ENCODE results near the gene MIPOL1.

Gene MIPOL1

GRCh38 chr14:37466623-37467088 is 268.9 kb downstream of the MIPOL1 start:
- no peak for DNase-seq

- DNase-seq: no peak
Observed at GRCh38 chr14:37469650-37470049, 271.9 kb downstream of the MIPOL1 start.

DNA sequence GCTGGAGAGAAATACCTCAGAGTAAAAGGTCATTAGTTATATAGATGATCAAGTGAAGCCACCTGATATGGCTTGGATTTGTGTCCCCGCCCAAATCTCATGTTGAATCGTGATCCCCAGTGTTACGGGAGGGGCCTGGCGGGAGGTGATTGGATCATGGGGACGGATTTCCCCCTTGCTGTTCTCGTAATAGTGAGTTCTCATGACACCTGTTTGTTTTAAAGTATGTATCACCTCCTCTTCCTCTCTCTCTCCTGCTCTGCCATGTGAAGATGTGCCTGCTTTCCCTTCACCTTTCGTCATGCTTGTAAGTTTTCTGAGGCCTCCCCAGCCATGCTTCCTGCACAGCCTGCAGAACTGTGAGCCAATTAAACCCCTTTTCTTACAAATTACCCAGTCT is 272.5 kb downstream of the MIPOL1 start:
- no peak for DNase-seq

GRCh38 chr14:37472906-37473305 is 275.2 kb downstream of the MIPOL1 start:
- DNase-seq: no peak

DNA sequence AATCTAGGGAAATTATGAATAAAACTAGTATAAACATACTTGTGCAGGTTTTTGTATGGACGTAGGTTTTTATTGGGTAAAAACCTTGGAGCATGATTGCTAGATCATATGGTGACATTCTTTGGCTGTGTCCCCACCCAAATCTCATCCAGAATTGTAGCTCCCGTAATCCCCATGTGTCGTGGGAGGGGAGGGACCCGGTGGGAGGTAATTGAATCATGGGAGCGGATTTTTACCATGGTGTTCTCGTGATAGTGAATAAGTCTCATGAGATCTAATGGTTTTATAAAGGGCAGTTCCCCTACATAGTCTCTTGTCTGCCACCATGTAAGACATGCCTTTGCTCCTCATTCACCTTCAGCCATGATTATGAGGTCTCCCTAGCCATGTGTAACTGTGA is 276.5 kb downstream of the MIPOL1 start:
- DNase-seq: no peak

DNA sequence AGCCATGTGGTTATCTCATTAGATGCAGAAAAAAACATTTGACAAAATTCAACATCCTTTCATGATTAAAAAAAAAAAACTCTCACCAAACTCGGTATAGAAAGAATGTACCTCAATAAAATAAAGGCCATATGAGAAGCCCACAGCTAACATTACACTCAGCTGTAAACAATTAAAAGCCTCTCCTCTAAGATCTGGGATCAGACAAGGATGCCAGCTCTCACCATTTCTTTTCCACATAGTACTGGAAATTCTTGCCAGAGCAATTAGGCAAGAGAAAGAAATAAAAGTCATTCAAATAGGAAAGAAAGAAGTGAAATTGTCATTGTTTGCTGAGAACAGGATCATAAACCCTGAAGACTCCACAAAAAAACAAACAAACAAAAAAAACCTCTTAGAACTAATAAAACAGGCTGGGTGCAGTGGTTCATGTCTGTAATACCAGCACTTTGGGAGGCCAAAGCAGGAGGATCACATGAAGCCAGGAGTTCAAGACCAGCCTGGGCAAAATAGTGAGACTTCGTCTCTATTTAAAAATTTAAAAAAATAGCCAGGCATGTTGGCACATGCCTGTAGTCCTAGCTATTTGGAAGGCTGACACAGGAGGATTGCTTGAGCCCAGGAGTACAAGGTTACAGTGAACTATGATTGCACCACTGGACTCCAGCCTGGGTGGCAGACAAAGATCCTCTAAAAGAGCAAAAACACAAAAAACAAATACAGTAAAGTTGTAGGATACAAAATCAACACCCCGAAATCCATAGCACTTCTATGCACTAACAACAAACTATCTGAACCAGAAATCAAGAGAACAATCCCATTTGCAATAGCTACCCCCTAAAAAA is 282.9 kb downstream of the MIPOL1 start:
- no peak for DNase-seq

DNA sequence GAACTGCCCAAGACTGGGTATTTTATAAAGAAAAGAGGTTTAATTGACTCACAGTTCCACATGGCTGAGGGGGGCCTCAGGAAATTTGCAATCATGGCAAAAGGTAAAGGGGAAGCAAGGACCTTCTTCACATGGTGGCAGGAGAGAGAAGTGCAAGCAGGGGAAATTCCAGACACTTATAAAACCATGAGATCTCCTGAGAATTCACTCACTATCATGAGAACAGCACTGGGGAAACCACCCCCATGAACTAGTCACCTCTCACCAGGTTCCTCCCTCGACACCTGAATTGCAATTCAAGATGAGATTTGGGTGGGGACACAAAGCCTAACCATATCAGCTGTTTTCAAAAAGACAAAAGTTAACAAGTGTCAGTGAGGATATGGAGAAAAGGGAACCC is 284.7 kb downstream of the MIPOL1 start:
- no peak for DNase-seq

- no peak for DNase-seq
Observed at GRCh38 chr14:37483672-37484071, 285.9 kb downstream of the MIPOL1 start.

- no peak for DNase-seq
Observed at GRCh38 chr14:37490607-37491006, 292.9 kb downstream of the MIPOL1 start.

GRCh38 chr14:37491076-37491475 is 293.3 kb downstream of the MIPOL1 start:
- no peak for DNase-seq

- no peak for DNase-seq
Observed at GRCh38 chr14:37493606-37494005, 295.9 kb downstream of the MIPOL1 start.

- DNase-seq: no peak
Observed at GRCh38 chr14:37497422-37497821, 299.7 kb downstream of the MIPOL1 start.

DNA sequence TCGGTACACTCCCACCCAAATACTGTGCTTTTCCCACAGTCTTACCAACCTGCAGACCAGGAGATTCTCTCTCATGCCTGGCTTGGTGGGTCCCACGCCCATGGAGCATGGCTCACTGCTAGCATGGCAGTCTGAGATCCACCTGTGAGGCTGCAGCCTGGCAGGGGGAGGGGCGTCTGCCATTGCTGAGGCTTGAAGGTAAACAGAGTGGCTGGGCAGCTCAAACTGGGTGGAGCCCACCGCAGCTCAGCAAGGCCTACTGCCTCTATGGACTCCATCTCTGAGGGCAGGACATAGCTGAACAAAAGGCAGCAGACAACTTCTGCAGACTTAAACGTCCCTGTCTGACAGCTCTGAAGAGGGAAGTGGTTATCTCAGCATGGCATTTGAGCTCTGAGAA is 304.1 kb downstream of the MIPOL1 start:
- no peak for DNase-seq

DNA sequence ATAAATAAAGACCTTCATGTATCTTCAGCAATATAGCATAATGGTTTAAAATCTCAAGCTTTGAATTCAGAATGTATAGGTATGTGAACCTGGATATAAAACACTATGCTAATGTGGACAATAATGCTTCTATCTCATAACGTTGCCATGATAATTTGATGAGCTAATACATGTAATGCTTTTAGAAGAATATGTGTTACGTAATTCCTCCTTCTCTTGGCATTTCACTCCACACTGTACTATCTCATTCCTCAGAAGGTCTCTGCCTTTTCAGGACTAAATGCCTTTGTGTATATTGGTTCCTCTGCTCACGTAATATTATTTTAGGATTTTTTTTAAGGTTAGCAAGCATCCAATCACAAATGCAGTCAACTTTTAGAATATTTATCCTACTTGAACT is 310.8 kb downstream of the MIPOL1 start:
- no peak for DNase-seq

- DNase-seq: no peak
Observed at GRCh38 chr14:37512173-37512572, 314.4 kb downstream of the MIPOL1 start.

DNA sequence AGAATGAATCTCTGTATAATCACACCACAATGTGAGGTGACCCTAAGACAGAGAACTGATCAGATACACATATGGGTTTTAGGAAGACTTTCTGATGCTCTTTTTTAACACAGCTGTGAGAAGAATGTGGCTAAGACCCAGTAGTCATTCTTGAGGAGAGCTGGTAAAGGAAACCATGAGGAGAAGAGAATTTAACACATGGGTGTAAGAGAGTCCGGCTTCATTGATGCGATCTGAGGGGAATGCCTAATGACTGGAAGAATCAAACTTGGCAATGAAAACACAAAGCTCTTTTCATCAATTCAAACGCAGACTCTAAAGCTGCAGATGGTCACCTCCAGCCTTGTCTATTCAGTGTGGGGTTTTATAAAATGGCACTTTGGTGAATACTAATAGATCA is 318.0 kb downstream of the MIPOL1 start:
- DNase-seq: no peak

GRCh38 chr14:37526994-37527393 is 329.3 kb downstream of the MIPOL1 start:
- no peak for DNase-seq

DNA sequence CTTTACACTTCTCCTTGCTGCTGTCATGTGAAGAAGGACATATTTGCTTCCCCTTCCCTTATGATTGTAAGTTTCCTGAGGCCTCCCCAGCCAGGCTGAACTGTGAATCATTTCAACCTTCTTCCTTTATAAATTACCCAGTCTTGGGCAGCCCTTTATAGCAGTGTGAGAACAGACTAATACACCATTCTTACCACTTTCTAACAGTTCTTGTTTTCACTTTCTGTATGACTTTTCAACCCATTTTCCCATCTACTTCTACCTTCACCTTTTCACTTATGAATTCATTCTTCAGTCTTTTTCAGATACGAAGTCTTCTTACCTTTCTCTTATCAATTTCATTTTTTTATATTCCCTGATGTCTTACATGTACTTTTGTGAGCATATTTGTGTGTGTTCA is 342.3 kb downstream of the MIPOL1 start:
- DNase-seq: no peak

GRCh38 chr14:37544407-37544806 is 346.7 kb downstream of the MIPOL1 start:
- no peak for DNase-seq

GRCh38 chr14:37545174-37545573 is 347.4 kb downstream of the MIPOL1 start:
- DNase-seq: no peak

DNA sequence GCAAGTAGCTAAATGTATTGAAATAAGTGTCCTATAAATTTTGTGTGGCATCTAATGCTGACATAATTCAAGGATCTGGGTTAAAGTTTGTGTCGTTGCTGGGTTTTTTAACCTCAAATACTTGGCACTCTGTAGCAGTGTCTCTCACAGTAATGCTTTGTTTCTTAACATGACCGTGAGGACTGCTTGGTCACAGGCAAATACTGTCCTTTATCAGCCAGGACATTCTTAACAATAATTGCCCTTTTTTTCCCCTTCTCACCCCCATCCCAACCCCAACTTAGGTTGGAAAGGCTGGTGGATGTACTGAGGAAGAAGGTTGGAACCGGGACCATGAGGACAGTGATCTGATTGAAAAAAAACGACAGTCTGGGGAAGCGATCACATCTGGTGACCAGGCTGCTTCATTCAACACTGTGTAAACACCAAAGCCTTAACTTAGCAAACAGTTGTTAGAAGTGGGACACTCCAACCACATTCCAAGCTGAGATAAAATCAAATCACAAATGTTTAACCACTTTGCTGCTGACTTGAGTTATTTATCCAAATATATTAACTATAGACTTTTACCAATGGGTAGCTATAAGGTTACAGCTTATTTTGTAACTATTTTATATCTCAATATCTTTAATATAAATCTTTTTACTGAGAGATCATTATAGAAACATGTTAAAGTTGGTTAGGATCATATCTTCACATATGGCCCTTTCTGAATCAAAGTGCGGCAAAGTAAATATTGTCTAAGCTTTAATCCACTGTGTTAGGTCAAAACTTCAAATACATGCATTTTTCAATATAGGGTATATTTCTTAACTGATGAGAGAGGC is 349.1 kb downstream of the MIPOL1 start:
- no peak for DNase-seq

DNA sequence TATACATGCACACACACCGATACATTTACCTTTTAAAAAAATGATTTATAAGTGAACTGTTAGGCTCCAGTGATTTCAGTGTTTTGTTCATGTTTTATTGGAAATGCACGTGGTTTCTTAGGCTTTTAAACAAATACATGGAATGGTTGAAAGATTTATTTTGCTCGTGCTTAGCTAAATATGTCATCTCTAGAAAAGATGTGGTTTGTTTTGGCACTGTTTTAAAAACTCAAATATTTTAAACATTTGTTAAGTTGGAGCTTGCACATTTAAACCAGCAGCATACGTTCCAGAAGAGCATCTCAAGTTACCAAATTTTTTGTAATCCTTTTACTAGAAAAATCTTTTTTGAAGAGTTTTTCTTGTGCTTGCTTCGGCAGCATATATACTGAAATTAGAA is 352.8 kb downstream of the MIPOL1 start:
- DNase-seq: no peak

DNA sequence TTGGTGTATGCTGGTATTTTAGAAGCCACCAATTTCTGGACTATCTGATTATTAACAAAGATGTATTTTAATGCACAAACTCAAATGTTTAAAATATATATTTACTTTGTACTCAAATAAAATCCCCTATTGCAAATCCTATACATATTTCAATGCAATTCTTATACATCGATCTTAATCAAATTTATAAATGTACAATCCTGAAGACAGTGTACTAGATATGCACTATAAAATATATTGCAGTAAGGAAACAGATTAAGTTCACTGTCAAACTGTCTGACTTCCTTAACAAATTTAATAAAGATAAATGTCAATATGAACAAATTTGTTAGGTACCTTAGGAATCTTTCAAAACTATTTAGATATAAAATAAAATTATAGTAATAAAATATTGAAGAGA is 353.4 kb downstream of the MIPOL1 start:
- no peak for DNase-seq

GRCh38 chr14:37553935-37554550 is 356.3 kb downstream of the MIPOL1 start:
- DNase-seq: no peak

Data from effector CD4-positive, alpha-beta T cell (primary cell).